ENCODE data around the gene HOXB7.

Gene HOXB7

DNA sequence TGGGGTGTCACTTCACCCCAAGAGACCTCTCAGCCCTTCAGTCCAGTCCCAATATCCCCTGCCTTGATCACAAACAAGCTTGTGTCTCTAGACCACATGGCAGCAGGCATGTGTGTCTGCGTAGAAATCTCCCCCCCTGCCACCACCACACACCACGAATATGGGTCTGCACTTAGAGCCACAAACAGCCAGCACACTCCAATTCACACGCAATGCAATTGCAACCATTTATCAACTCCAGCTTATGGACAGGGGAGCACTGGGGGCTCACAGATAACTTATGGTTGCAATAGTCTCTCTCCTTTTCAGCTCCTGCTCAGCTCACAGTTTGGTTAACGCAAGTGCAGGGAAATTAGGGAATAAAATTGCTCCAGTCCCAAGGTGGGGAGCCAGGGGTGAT lies 12.8 kb upstream of the HOXB7 start:
- no peak for DNase-seq (ENCODE audit: low read depth)

- DNase-seq (ENCODE audit: low read depth): no peak
Measured at GRCh38 chr17:48622857-48623256, 12.0 kb upstream of the HOXB7 start.

DNA sequence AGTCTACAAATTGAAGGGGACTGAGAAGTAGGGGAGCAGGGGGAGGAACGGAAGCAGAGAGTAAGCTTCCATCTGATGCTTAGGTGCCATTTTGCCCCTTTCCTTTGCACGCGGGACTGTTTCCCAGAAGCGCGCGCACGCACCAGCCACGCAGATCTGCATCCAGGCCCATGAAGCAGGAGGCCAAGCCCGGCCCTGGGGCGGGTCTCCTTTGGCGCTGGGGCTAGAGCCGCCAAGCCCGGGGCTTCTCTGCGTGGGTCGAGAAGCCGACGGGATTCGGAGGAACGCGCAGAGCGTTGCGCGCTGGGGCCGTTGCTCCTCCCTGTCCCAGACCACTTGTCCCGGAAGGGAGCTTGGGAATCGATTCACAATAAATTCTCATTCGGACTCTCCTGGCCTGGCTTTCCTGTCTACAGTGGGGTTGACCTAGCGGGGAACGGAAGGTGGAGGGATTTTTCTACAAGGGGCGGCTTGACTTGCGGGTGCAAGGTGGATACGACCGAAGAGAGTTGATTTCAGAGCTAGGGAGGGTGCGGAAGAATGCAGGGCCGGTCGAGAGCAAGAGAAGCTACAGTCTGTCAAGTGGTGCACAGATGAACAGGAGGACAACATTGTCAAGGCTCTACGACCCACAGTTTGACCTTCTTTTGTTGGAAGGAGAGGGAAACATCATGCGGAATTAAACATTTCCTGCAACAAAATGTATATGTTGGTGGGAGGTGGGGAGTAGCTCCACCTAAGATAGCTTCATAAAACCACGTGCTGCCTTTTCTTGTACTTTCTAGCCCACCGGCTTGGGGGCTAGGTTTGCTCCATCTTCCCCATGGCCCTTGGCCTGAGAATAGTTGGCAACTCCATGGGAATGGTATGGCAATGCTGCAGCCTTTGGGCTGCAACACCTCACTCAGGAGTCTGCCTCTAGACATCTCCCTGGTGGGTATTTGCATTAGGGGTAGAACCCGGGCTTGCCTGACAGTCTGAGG lies 10.9 kb upstream of the HOXB7 start:
- DNase-seq (ENCODE audit: low read depth): no peak

DNA sequence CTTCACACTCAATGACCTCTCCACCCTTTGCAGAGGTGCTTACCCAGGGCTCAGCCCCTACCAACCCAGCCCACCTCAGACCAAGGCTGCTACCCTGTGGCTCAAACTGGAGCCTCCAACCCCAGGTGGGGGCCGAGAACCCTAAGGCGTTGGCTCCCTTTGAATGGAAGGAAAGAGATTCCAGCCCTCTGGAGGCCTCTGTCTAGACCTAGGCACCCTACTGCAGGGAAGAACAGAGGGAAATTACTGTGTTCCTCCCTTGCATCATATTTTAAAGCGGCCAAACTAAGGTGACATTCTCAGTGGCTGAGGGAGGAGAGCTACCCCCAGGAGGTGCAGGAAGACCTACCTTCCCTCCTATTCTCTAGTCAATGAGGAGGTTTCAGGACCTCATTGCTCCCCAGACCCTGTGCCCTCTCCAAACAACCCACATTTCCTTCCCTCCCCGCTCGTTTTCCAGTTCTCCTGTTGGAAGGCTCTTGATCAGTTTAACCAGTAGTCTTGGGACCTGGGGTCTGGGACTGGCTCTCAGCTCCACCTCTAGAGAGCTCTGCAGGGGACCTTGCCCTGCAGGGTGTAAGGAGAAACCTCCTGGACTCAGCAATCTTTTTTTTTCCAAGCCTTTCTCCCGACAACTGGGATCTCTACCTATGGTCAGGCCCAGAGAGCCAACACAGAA lies 9.8 kb upstream of the HOXB7 start:
- no peak for DNase-seq (ENCODE audit: low read depth)

GRCh38 chr17:48619826-48620449 lies 9.1 kb upstream of the HOXB7 start:
- no peak for DNase-seq (ENCODE audit: low read depth)

DNA sequence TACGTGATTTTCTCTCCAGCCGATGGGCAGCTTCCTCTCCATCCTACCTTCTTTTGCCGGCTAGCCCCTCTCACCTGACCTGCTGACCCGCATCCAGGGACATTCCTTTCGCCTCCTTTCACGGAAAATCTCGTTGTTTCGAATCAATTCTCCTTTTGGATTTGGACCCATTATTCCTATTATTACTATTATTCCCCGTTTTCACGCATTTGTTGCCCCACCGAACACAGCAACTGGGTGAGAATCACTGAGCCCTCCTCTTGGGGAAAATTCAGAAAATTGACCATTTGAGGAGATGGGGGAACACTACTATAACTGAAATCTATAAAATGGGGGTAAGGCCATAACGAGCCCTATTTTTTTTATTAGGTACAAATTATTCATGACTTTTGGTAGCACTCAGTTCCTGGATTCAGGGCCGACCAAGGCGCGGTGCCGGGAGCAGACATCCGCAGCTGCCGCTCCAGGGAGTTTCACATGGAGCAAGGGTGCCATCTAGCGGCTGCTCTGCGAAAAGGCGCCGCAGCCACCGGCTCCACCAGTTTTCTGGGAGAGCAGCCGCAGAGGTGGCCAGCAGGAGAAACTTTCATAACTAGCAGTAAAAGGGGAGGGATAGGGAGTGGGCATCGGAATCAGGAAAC lies 7.6 kb upstream of the HOXB7 start:
- no peak for DNase-seq (ENCODE audit: low read depth)

DNA sequence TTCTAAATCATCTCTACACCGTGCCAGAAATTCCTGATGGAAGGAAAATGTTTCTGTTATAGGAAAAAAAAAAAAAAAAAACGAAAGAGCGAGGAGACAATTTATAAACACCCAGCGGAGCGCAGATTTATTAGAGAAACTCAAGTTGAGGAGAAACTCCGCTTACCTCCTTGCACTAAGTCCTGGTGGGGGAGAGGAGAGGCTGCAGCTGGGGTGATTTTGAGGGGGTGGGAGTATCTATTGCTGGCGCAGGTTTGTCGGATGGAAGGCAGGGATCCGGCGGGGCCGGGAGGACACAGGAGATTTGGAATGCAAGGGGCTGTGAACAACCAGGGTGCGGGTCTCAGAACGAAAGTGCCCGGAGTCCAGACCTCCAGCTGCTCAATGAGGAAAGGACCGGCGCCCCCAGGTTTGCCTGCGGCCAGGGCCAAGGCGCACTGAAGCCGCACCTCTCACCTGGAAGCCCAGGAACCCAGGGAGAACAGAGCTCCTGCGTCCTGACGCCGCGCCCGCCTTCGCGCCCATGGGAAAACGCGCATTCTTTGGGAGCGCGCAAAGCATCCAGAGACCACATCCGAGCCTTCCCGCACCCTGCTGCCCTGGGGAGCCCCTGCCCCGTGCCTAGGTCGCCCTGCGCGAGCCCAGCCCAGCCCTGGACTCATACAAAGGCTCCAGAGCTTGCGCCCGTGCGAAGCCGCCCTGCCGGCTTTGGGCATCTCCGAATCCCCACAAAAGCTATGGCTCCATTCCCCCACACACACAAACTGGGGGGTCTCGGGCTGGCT lies 6.8 kb upstream of the HOXB7 start:
- DNase-seq (ENCODE audit: low read depth): no peak

DNA sequence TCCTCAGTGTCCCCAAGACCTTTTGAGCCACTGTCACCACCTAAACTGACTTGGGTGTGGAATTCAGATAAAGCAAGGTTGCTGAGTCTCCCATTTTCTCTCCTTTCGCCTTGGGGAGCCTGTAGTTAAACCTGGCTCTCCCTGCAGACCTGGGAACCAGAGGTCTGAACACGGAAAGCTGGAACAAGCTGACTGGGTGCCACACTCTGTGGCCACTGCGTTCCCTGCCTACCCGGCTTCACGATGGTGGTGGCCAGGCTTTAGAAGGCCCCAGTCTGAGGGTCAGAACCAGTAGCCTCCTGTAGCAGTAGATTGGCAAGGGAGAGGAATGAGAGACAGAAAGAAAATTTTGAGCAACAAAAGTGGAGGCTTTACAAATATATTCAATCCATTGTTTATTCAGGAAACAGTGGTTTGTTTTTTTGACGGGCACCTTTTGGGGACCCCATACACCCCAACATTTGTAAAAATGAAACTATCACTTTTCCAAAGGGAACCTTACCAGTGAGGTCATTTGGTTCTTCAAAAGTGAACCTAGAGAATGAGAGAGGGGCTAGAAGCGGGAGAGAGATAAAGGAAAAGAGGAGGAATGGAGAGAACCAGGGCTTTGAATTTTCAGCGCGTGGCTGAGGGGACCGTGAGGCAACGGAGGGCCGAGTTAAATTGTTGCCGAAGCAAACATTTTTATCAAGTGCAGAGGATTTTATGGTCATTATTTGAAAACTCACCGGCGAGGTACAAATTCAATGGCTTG lies 6.1 kb upstream of the HOXB7 start:
- no peak for DNase-seq (ENCODE audit: low read depth)

DNA sequence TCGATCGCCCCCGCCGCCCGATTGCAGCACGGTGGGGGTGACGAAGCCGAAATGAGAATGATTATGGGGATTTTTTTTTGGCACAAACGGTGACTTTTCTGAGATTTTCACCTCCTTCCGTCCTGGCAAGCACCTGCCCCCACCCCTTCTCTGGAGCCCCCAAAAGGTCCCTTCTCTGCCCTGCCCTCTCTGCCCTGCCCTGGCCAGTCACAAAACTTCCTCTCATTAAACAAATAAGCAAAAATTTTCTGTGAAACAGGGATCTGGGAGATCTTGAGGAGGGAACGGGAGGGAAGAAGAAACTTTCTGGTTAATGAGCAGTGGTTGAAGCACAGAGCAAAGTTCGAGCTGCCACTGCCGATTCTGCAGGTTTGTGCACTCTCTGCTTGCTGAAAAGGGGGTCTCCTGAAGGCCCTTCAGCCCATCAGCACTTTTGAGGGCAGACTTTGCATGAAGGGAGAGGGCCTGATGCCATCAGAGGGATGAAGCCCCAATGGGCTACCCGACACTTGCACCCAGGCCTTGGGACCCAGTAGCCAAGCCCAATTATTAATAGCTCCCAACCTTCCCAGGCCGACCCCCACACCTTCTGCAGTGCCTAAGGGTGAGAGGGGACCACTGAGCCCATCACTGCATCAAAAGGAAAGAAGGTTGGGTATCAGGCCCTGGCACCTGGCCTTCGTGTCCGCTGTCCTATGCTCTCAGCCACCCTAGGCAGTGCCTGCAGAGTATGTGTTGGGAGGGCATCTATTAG lies 5.3 kb upstream of the HOXB7 start:
- no peak for DNase-seq (ENCODE audit: low read depth)

DNA sequence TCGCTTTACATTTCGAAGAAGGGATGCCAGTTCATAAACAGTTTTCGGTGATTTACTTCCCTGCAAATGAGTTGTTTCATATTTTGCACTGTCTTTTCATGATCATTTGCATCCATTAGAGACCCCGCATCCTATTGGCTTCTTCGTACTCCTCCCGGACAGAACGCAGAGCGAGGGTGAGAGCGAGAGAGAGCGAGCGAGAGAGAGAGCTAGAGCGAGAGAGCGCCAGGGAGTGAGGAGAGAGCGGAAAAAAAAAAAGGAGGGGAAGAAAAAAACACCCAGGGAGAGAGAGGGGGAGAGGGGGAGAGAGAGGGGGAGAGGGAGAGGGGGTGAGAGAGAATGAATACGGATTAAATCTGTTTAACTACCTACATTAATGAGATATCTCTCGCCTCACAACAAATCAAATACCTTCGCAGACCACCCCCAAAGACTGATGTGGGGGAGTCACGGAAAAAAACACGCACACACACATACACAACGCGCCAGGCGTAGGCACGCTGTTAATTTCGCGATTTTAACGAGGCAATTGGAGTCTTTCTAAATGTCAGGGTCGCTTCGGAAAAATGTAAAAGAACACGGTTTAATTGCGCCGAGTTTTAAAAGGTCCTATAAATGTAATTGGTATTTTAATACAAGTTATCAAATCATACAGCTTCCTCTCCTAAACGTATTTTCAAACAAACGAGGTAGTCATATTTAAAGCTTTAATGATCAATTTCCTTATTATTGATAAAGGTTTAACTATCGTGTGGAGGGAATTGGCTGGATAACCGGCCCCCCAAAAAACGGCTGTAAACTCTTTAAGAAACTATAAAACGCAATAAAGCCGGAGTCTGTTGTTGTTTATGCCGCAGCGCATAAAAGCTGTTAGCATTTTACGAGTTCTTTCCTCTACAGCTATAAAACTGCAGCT lies 4.5 kb upstream of the HOXB7 start, which contains the start of gene HOXB8:
Gene HOXB8, minus strand, starts transcription at position 246 of the 916 bp plus-strand sequence. CDS start 588 bp downstream, outside the sequence.
- no peak for DNase-seq (ENCODE audit: low read depth)

- DNase-seq (ENCODE audit: low read depth): no peak
Measured at GRCh38 chr17:48613862-48614694, 3.3 kb upstream of the HOXB7 start.

- DNase-seq (ENCODE audit: low read depth): no peak
Measured at GRCh38 chr17:48612854-48613691, 2.3 kb upstream of the HOXB7 start.

DNA sequence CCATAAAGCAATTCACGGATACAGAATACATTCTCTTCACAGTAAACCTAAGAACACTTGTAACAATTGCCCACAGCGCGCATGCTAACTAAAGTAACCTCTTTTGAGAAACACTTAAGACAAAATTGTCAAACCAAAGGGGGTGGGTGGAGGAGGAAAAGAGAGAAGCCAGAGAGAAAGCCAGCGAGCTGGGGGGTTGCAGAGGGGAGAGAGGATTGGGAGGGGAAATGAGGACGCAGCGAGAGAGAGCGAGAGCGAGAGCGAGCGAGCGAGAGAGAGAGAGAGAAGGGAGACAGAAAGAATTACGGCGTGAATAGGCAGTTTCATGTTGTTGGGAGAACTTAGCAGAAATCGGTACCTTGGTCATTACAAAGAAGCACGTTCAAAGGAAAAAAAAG lies 1.6 kb upstream of the HOXB7 start:
- DNase-seq (ENCODE audit: low read depth): no peak

GRCh38 chr17:48611681-48612455 lies 1.1 kb upstream of the HOXB7 start:
- DNase-seq (ENCODE audit: low read depth): no peak

- DNase-seq (ENCODE audit: low read depth): no peak
Measured at GRCh38 chr17:48611213-48611612, 396 bp upstream of the HOXB7 start.

- no peak for DNase-seq (ENCODE audit: low read depth)
Measured at GRCh38 chr17:48609759-48610281, 997 bp downstream of the HOXB7 start.

All from HS-27A (cell line).